Esophagus (tissue), 2 donors: ENCODE measurements around the gene ACVR1. TPM values are rescaled to one million over a fixed set of nuclear protein-coding genes. Genes with fewer than 3 reads are reported as not detected.

Experiments
- H3K27ac ChIP-seq, 2 donors: one replicate each; pipeline ENCODE4 v1.5.1; 2013; ENCODE audit warnings: low read depth in 2 of 2, mild to moderate bottlenecking in 2 of 2, inconsistent platforms in 1 of 2, low read length in 1 of 2, moderate library complexity in 1 of 2
- H3K27me3 ChIP-seq, 2 donors: one replicate each; pipeline ENCODE4 v1.6.1; 2013; ENCODE audit warnings: low read length in 2 of 2, control low read depth in 1 of 2, mild to moderate bottlenecking in 1 of 2; ENCODE audit not compliant: insufficient read depth in 2 of 2, control insufficient read depth in 1 of 2
- H3K36me3 ChIP-seq, 2 donors: one replicate each; pipeline ENCODE4 v1.6.1; 2013; ENCODE audit warnings: low read length in 1 of 2; ENCODE audit not compliant: control insufficient read depth in 2 of 2, insufficient read depth in 2 of 2
- H3K4me1 ChIP-seq, 2 donors: one replicate each; pipeline ENCODE4 v1.6.1; 2013; ENCODE audit warnings: low read length in 1 of 2; ENCODE audit not compliant: control insufficient read depth in 2 of 2, insufficient read depth in 2 of 2
- H3K4me3 ChIP-seq, 2 donors: one replicate each; pipeline ENCODE4 v1.5.1; 2013; ENCODE audit warnings: low read length in 2 of 2, mild to moderate bottlenecking in 2 of 2, low read depth in 1 of 2, moderate library complexity in 1 of 2
- H3K9me3 ChIP-seq, 2 donors: one replicate each; pipeline ENCODE4 v1.6.1; 2013; ENCODE audit warnings: mild to moderate bottlenecking in 2 of 2, low read depth in 1 of 2, low read length in 1 of 2, moderate library complexity in 1 of 2; ENCODE audit not compliant: control insufficient read depth in 2 of 2, insufficient read depth in 1 of 2
- WGBS, 2 donors: extraction: QIAGEN DNeasy Blood & Tissue Kit; methylation state at CpG; one replicate each; pipeline ENCODE4 v1.1.7; 2013; 5-methylcytosine and 5-hydroxymethylcytosine counted together
- polyA plus RNA-seq, 2 donors: library from polyadenylated mRNA; stranded (reverse); fragments of 200-250 nt; gene quantifications; one replicate each; pipeline ENCODE4 v1.2.3, GENCODE V29; 2013
- donor health status: healthy with polysubstance abuse.
- donor health status: Bipolar disorder and iron deficiency.

ACVR1 gene
- 1 to 10 TPM; 1.8 to 5.9 TPM for polyA plus RNA-seq

DNA sequence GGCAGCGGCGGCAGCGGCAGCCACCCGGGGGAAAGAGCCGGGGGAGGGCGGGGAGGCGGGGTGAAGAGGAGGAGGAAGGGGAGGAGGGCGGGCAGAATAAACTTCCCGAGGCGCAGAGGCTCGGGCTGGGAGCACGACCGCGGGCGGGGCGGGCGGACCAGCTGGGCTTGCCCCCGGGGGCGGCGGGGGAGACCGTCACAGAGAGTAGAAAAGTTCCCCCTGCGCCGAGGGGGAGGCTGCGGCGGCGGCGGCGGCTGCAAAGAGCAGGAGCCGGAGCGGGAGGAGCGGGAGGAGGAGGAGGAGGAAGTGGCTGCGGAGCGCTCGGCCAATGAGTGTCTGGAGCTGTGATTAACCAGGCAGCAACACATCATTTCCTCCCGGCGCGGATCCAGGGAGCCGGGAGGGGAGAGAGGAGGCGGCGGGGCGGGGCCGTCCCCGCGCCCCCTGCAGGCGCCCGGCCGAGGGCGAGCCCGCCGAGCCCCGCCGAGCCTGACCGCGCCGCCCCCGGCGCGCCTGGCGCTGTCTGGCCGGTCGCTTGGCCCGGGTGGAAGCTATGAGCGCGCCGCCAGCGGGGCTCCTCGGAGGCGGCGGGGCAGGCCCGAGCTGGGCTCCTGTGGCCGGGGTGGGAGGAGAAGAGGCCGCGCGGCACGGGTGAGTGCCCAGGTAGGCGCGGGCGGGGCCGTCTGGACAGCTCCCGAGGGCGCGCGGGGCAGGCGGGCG lies at the start of gene ACVR1:
TSS of gene ACVR1 (minus strand) at position 265 of the 720 bp plus-strand sequence. CDS start 76,837 bp downstream, outside the sequence.
- 1% methylated on average over 50 to 85 of the region's 85 CpGs for WGBS, 2 donors
- peaks cover 0 to 5% of the 10 kb centered on the region in 2 donors for H3K4me1 ChIP-seq
- peak within 1 kb of the TSS; percentile 94 to 98 for H3K27ac ChIP-seq
- H3K4me3 ChIP-seq, result peak within 1 kb of the TSS; percentile 92 to 95
- H3K9me3 ChIP-seq, result no peaks in the 10 kb centered on the region
- no peaks in the 10 kb centered on the region for H3K36me3 ChIP-seq
- no peaks in the 10 kb centered on the region for H3K27me3 ChIP-seq

DNA sequence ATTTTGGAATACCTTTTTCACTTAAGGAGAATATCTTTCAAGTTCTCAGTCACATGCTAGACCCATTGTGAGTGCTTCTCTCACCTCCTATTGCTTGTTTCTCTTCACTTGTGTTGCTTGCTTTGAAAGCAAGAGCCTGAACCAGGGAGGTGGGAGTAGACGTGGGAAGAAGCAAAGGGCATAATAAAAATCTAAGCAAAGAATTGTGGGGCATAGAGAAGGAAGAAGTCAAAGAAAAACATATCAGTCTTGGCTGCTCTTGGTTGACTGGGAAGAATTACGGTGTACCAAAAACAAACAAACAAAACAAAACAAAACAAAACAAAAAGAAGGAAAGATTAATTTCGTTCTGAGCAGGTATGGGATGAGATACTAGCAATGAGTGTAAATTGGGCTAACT lies 48.9 kb upstream of the ACVR1 start:
- Histone ChIP-seq H3K4me3 (no peak overlapping the region), H3K4me1 (no peaks in the 10 kb centered on the region), H3K27ac (no peak overlapping the region), H3K27me3 (no peaks in the 10 kb centered on the region), H3K9me3 (no peaks in the 10 kb centered on the region), H3K36me3 (no peaks in the 10 kb centered on the region)
- 82 to 84% methylated on average over 3 of the region's 3 CpGs for WGBS, 2 donors

DNA sequence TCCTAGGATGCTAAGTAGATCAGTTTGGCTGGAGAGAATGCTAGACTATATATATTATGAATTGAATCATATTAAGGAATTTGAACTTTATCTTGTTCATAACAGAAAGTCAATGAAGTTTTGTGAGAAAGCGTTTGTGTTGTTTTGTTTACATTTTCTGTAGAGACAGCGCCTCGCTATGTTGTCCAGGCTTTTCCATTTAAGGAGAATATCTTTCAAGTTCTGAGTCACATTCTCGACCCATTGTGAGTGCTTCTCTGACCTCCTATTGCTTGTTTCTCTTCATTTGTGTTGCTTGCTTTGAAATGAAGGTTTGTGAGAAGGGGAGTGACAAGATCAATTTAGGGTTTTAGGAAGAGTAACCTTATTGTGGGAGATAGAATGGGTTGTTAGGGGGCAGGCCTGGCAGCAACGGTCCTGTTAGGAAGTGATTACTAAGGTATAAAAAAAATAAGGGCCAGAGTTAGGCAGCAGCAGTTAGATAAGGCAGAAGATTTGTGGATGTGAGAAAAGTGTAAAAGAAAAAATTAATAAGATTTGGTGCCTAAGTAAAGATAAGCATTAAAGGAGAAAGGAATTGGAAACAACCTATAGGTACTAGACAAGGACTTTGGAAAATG lies 47.6 kb upstream of the ACVR1 start:
- Histone ChIP-seq H3K9me3 (no peaks in the 10 kb centered on the region), H3K36me3 (no peaks in the 10 kb centered on the region), H3K4me3 (no peak overlapping the region), H3K27me3 (no peaks in the 10 kb centered on the region), H3K4me1 (no peaks in the 10 kb centered on the region), H3K27ac (no peak overlapping the region)
- WGBS, 2 donors, result 68 to 73% methylated on average over 5 of the region's 5 CpGs

GRCh38 chr2:157922815-157923214 lies 46.7 kb upstream of the ACVR1 start:
- H3K4me1 ChIP-seq, result no peaks in the 10 kb centered on the region
- no peaks in the 10 kb centered on the region for H3K36me3 ChIP-seq
- no peaks in the 10 kb centered on the region for H3K27me3 ChIP-seq
- no peak overlapping the region for H3K4me3 ChIP-seq
- H3K27ac ChIP-seq, result no peak overlapping the region
- no peaks in the 10 kb centered on the region for H3K9me3 ChIP-seq
- WGBS, 2 donors, result 86 to 100% methylated on average over 1 of the region's 1 CpG

DNA sequence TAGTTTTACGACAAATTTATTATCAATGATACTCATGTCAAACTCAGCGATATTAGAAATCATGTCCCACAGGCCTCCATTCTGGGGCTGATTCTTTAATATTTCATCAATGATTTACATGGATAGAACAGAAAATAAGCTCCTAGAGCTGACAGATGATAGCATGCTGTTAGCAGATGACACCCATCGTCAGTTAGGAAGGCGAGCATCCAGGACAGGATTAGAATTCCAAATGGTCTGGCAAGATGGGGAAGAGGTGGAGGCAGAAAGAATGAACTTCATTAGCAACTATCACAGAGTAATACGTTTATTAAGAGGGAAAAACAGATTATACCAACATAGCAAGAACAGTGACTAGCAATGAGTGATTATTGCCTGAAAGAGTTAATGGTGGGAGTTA lies 46.2 kb upstream of the ACVR1 start:
- Histone ChIP-seq H3K4me3 (no peak overlapping the region), H3K36me3 (no peaks in the 10 kb centered on the region), H3K27me3 (no peaks in the 10 kb centered on the region), H3K9me3 (no peaks in the 10 kb centered on the region), H3K27ac (no peak overlapping the region), H3K4me1 (no peaks in the 10 kb centered on the region)
- 80 to 82% methylated on average over 5 of the region's 5 CpGs for WGBS, 2 donors

- Histone ChIP-seq H3K4me3 (no peak overlapping the region), H3K27ac (no peak overlapping the region), H3K4me1 (no peaks in the 10 kb centered on the region), H3K36me3 (no peaks in the 10 kb centered on the region), H3K27me3 (no peaks in the 10 kb centered on the region), H3K9me3 (no peaks in the 10 kb centered on the region)
- WGBS, 2 donors, result 47 to 73% methylated on average over 1 of the region's 1 CpG
Observed at GRCh38 chr2:157920736-157921135, 44.6 kb upstream of the ACVR1 start.

DNA sequence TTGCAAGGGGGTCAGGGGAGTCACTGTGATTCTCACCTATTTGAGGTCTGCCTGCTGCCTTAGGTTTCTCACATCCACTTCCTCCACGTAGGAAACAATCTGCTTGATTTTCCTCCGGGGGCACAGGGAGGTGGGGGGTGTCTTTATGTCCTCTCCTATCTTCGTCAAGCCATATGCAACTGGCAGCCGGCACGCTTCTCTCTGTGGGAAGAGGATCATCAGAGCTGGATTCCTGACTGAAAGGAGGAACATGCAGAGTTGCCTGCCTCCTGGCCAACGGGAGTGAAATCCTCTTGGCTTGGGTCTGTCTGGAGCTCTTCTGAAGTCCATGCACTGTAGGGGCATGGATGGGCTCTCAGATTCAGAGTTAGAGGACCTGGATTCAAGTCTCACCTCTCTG lies 43.1 kb upstream of the ACVR1 start:
- Histone ChIP-seq H3K4me1 (no peaks in the 10 kb centered on the region), H3K27ac (no peak overlapping the region), H3K9me3 (no peaks in the 10 kb centered on the region), H3K27me3 (no peaks in the 10 kb centered on the region), H3K4me3 (no peak overlapping the region), H3K36me3 (no peaks in the 10 kb centered on the region)
- WGBS, 2 donors, result 74 to 76% methylated on average over 6 of the region's 6 CpGs

GRCh38 chr2:157918319-157918718 lies 42.2 kb upstream of the ACVR1 start:
- Histone ChIP-seq H3K9me3 (no peaks in the 10 kb centered on the region), H3K36me3 (no peaks in the 10 kb centered on the region), H3K4me3 (no peak overlapping the region), H3K27ac (no peak overlapping the region), H3K27me3 (no peaks in the 10 kb centered on the region), H3K4me1 (no peaks in the 10 kb centered on the region)
- WGBS, 2 donors, result 77 to 85% methylated on average over 1 of the region's 1 CpG

DNA sequence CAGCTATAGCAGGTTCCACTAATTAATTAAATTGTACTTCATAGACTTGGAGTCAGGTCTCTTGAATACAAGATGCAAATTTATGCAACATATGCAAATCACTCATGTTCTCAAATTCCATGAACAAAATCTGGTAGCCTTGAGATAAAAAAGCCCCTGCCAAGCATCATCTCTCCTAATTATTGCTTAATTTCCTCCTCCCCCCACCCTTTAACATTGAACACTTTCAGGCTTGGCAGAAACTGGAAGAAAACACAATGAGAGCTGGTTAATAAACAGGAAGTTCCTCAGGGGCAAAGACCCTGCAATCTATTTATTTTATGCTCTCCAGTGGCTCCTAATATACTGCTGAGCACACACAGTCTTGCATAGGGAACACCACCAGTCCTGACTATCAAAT lies 35.6 kb upstream of the ACVR1 start:
- Histone ChIP-seq H3K9me3 (no peaks in the 10 kb centered on the region), H3K4me3 (no peak overlapping the region), H3K36me3 (no peaks in the 10 kb centered on the region), H3K4me1 (no peaks in the 10 kb centered on the region), H3K27ac (no peak overlapping the region), H3K27me3 (no peaks in the 10 kb centered on the region)

DNA sequence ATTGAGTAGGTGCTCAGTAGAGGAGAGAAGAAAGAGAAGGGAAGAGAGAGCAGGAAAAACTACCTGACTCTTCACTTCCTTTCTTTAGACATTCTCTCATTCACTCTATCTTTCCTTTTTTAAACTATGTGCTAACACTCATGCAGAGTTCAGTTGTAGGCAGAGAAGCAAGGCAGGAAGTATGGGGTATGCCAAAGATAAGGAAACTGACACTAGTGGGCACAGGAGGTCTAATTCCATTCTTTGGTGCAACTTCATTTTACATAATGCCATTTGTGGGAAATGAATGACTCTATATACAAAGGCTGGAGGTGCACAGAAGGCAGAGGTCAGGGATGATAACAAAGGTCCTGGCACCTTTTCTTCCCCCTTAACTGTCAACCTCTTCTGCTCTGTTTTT lies 35.1 kb upstream of the ACVR1 start:
- H3K27me3 ChIP-seq, result no peaks in the 10 kb centered on the region
- H3K27ac ChIP-seq, result no peak overlapping the region

More for the DNA sequence above, 35.1 kb upstream of the ACVR1 start:
- H3K9me3 ChIP-seq, result no peaks in the 10 kb centered on the region
- H3K36me3 ChIP-seq, result no peaks in the 10 kb centered on the region
- no peak overlapping the region for H3K4me3 ChIP-seq
- H3K4me1 ChIP-seq, result no peaks in the 10 kb centered on the region
